ENCODE data around the gene GAS2L2.

- TF ChIP-seq, protein P1, sequence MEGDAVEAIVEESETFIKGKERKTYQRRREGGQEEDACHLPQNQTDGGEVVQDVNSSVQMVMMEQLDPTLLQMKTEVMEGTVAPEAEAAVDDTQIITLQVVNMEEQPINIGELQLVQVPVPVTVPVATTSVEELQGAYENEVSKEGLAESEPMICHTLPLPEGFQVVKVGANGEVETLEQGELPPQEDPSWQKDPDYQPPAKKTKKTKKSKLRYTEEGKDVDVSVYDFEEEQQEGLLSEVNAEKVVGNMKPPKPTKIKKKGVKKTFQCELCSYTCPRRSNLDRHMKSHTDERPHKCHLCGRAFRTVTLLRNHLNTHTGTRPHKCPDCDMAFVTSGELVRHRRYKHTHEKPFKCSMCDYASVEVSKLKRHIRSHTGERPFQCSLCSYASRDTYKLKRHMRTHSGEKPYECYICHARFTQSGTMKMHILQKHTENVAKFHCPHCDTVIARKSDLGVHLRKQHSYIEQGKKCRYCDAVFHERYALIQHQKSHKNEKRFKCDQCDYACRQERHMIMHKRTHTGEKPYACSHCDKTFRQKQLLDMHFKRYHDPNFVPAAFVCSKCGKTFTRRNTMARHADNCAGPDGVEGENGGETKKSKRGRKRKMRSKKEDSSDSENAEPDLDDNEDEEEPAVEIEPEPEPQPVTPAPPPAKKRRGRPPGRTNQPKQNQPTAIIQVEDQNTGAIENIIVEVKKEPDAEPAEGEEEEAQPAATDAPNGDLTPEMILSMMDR (conservative IDR thresholded peaks at IDR 0.05; ENCODE audit: low read depth in 2 of 2) = no peak
- no peak for TF ChIP-seq EZH2phosphoT487 (IDR thresholded peaks at IDR 0.05; ENCODE audit: unreplicated experiment)
Measured at GRCh38 chr17:35775039-35775438, 22.0 kb upstream of the GAS2L2 start.

Measured in GM23338 (cell line).